ENCODE results near the gene TRPV6.

DNA sequence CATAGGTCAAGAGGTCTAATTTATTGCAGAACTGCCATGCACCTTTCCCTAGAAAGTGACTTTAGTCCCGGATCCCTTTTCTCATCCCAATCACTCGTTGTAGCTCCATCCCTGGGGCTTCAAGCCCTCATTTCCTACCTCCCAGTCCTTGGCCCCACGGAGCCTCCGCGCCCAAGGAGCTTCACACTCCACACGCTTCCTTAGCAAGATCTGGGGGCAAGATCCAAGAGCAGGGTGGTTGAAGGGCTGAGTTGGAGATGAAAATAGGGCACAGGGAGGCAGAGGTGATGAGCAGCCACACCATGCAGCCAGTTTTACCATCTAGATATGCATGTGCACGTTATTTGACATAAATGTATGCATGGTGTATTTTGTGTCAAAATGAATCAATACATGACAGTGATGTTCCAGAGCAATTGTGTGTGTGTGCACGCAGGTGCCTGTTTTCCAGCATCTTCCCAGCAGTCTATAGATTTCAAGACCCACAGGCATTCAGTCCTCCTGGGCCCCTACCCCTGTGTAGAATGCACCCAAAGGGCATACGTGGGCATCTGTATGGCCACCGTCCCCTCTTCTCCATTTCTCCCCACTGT, 6.0 kb upstream of the TRPV6 start:
- TF ChIP-seq, protein P1, sequence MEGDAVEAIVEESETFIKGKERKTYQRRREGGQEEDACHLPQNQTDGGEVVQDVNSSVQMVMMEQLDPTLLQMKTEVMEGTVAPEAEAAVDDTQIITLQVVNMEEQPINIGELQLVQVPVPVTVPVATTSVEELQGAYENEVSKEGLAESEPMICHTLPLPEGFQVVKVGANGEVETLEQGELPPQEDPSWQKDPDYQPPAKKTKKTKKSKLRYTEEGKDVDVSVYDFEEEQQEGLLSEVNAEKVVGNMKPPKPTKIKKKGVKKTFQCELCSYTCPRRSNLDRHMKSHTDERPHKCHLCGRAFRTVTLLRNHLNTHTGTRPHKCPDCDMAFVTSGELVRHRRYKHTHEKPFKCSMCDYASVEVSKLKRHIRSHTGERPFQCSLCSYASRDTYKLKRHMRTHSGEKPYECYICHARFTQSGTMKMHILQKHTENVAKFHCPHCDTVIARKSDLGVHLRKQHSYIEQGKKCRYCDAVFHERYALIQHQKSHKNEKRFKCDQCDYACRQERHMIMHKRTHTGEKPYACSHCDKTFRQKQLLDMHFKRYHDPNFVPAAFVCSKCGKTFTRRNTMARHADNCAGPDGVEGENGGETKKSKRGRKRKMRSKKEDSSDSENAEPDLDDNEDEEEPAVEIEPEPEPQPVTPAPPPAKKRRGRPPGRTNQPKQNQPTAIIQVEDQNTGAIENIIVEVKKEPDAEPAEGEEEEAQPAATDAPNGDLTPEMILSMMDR (conservative IDR thresholded peaks at IDR 0.05; ENCODE audit: low read depth, low read length), result no peak
- no peak for TF ChIP-seq EZH2 (IDR thresholded peaks at IDR 0.05; ENCODE audit: borderline replicate concordance, low read depth, low read length, poor library complexity, severe bottlenecking)

Data from A673 (cell line).